Trophoblast cell (in vitro differentiated cells and primary cell): ENCODE results near the gene KIF26B.
"Not testable (repeated sequence)": the region's sequence is repeated elsewhere in the genome, so short reads cannot be mapped to it uniquely, and the experiment has no call there.

ENCODE experiments used
- DNase-seq, 2 donors: peaks; one replicate each; pipeline ENCODE4 v3.0.0-alpha.2; 2016
- H2AFZ ChIP-seq: 2 replicates; pipeline ENCODE4 v1.6.1; 2013; ENCODE audit warnings: low read length, moderate library complexity, mild to moderate bottlenecking; ENCODE audit not compliant: insufficient read depth, poor library complexity
- H2AK5ac ChIP-seq: 2 replicates; pipeline ENCODE4 v1.6.1; 2013; ENCODE audit warnings: mild to moderate bottlenecking, low read length
- H2BK120ac ChIP-seq: 2 replicates; pipeline ENCODE4 v1.6.1; 2013; ENCODE audit warnings: low read length, mild to moderate bottlenecking, moderate library complexity; ENCODE audit not compliant: insufficient read depth, poor library complexity
- H2BK12ac ChIP-seq: 2 replicates; pipeline ENCODE4 v1.6.1; 2013; ENCODE audit warnings: mild to moderate bottlenecking, low read length, moderate library complexity
- H2BK5ac ChIP-seq: 2 replicates; pipeline ENCODE4 v1.6.1; 2013; ENCODE audit warnings: low read length, low read depth, moderate library complexity, mild to moderate bottlenecking; ENCODE audit not compliant: poor library complexity
- H3K14ac ChIP-seq: 2 replicates; pipeline ENCODE4 v1.6.1; 2013; ENCODE audit warnings: mild to moderate bottlenecking, low read length
- H3K18ac ChIP-seq: 2 replicates; pipeline ENCODE4 v1.6.1; 2013; ENCODE audit warnings: mild to moderate bottlenecking, low read length
- H3K23ac ChIP-seq: 2 replicates; pipeline ENCODE4 v1.6.1; 2013; ENCODE audit warnings: low read length
- H3K27ac ChIP-seq: 2 replicates; pipeline ENCODE4 v1.5.1; 2013; ENCODE audit warnings: low read depth, mild to moderate bottlenecking, inconsistent platforms, low read length, moderate library complexity
- H3K27me3 ChIP-seq: 2 replicates; pipeline ENCODE4 v1.6.1; 2013; ENCODE audit warnings: inconsistent platforms, mild to moderate bottlenecking, low read length, moderate library complexity; ENCODE audit not compliant: insufficient read depth
- H3K36me3 ChIP-seq, 2 experiments: 1 replicate in 1 of 2; 2 replicates in 1 of 2; pipeline ENCODE4 v1.6.1; 2013; ENCODE audit warnings: low read length in 2 of 2, mild to moderate bottlenecking in 2 of 2, moderate library complexity in 1 of 2; ENCODE audit not compliant: insufficient read depth in 2 of 2, control insufficient read depth in 1 of 2
- H3K4ac ChIP-seq: 2 replicates; pipeline ENCODE4 v1.6.1; 2013; ENCODE audit warnings: low read depth, mild to moderate bottlenecking, low read length, moderate library complexity
- H3K4me1 ChIP-seq, 2 experiments: 1 replicate in 1 of 2; 2 replicates in 1 of 2; pipeline ENCODE4 v1.6.1; 2013; ENCODE audit warnings: low read length in 2 of 2, mild to moderate bottlenecking in 2 of 2, moderate library complexity in 1 of 2; ENCODE audit not compliant: insufficient read depth in 2 of 2, control insufficient read depth in 1 of 2
- H3K4me2 ChIP-seq: 2 replicates; pipeline ENCODE4 v1.6.1; 2013; ENCODE audit warnings: inconsistent platforms, mild to moderate bottlenecking, low read length, moderate library complexity
- H3K4me3 ChIP-seq: 2 replicates; pipeline ENCODE4 v1.5.1; 2013; ENCODE audit warnings: mild to moderate bottlenecking, low read depth, low read length, inconsistent platforms
- H3K79me1 ChIP-seq: one replicate; pipeline ENCODE4 v1.6.1; 2013; ENCODE audit warnings: low read length
- H3K79me2 ChIP-seq: 2 replicates; pipeline ENCODE4 v1.6.1; 2013; ENCODE audit warnings: low read length, mild to moderate bottlenecking; ENCODE audit not compliant: control insufficient read depth, insufficient read depth, poor library complexity
- H3K9ac ChIP-seq: 2 replicates; pipeline ENCODE4 v1.6.1; 2013; ENCODE audit warnings: mild to moderate bottlenecking, low read length
- H3K9me3 ChIP-seq: 2 replicates; pipeline ENCODE4 v1.6.1; 2013; ENCODE audit warnings: low read depth, mild to moderate bottlenecking, control low read depth, inconsistent platforms, low read length; ENCODE audit not compliant: insufficient read depth
- H4K12ac ChIP-seq: 2 replicates; pipeline ENCODE4 v1.6.1; 2013; ENCODE audit warnings: low read depth, mild to moderate bottlenecking, low read length, moderate library complexity
- H4K8ac ChIP-seq: 2 replicates; pipeline ENCODE4 v1.6.1; 2013; ENCODE audit warnings: low read depth, mild to moderate bottlenecking, low read length, moderate library complexity
- H4K91ac ChIP-seq: one replicate; pipeline ENCODE4 v1.6.1; 2013; ENCODE audit warnings: low read depth, mild to moderate bottlenecking, low read length, moderate library complexity
- WGBS: extraction: QIAGEN DNeasy Blood & Tissue Kit; methylation state at CpG from one replicate; pipeline ENCODE4 v1.1.7; 2013; ENCODE audit warnings: missing lambda C conversion rate; ENCODE audit not compliant: insufficient read length, insufficient coverage; ENCODE audit errors: extremely low coverage; 5-methylcytosine and 5-hydroxymethylcytosine counted together

KIF26B gene

GRCh38 chr1:245721488-245721887, 566.7 kb downstream of the KIF26B start:
- H3K14ac ChIP-seq = no peak overlapping the region
- no peak overlapping the region for H4K91ac ChIP-seq
- H2BK5ac ChIP-seq = no peak overlapping the region
- H3K36me3 ChIP-seq = no peaks in the 10 kb centered on the region
- no peak overlapping the region for H3K4ac ChIP-seq
- H3K4me1 ChIP-seq = peaks cover 0 to 3% of the 10 kb centered on the region in 2 experiments
- no CpG with 5 or more reads among the region's 4 CpGs for WGBS
- DNase-seq = no peak
- no peak overlapping the region for H3K9ac ChIP-seq
- H3K79me2 ChIP-seq = peaks cover 1% of the 10 kb centered on the region
- no peak overlapping the region for H3K4me3 ChIP-seq
- H3K27me3 ChIP-seq = no peaks in the 10 kb centered on the region
- H2BK120ac ChIP-seq = no peak overlapping the region
- no peak overlapping the region for H3K23ac ChIP-seq
- no peak overlapping the region for H3K4me2 ChIP-seq
- no peak overlapping the region for H2BK12ac ChIP-seq
- no peak overlapping the region for H4K12ac ChIP-seq
- H3K9me3 ChIP-seq = peaks cover 6% of the 10 kb centered on the region
- H3K27ac ChIP-seq = no peak overlapping the region
- no peak overlapping the region for H3K18ac ChIP-seq
- no peak overlapping the region for H2AK5ac ChIP-seq
- no peak overlapping the region for H2AFZ ChIP-seq
- H3K79me1 ChIP-seq = peaks cover 2% of the 10 kb centered on the region
- no peak overlapping the region for H4K8ac ChIP-seq

- H3K18ac ChIP-seq, H4K12ac ChIP-seq, H3K79me2 ChIP-seq, H3K4me2 ChIP-seq, H2BK5ac ChIP-seq, H2BK120ac ChIP-seq, H3K14ac ChIP-seq, H4K8ac ChIP-seq, H3K9ac ChIP-seq, H3K4me1 ChIP-seq, H3K4ac ChIP-seq, H3K36me3 ChIP-seq, H3K27ac ChIP-seq, H3K4me3 ChIP-seq, H3K23ac ChIP-seq, H3K9me3 ChIP-seq, H4K91ac ChIP-seq, DNase-seq, H2AK5ac ChIP-seq, H3K27me3 ChIP-seq, H3K79me1 ChIP-seq, H2AFZ ChIP-seq, H2BK12ac ChIP-seq: not testable (repeated sequence)
- no CpG with 5 or more reads among the region's 3 CpGs for WGBS
Observed at GRCh38 chr1:245728035-245728434, 573.2 kb downstream of the KIF26B start.

GRCh38 chr1:245730801-245731200, 576.0 kb downstream of the KIF26B start:
- Histone ChIP-seq H3K27ac (no peak overlapping the region), H3K4me1 (no peaks in the 10 kb centered on the region), H3K14ac (no peak overlapping the region), H3K4me3 (no peak overlapping the region), H3K18ac (no peak overlapping the region), H2BK12ac (no peak overlapping the region), H2AK5ac (no peak overlapping the region), H2BK5ac (no peak overlapping the region), H4K8ac (no peak overlapping the region), H3K79me2 (no peaks in the 10 kb centered on the region), H3K4me2 (no peak overlapping the region), H3K23ac (no peak overlapping the region), H3K79me1 (no peaks in the 10 kb centered on the region), H2AFZ (no peak overlapping the region), H4K91ac (no peak overlapping the region), H3K9me3 (no peaks in the 10 kb centered on the region), H3K4ac (no peak overlapping the region), H3K36me3 (no peaks in the 10 kb centered on the region), H2BK120ac (no peak overlapping the region), H3K9ac (no peak overlapping the region), H3K27me3 (no peaks in the 10 kb centered on the region), H4K12ac (no peak overlapping the region)
- no peak for DNase-seq
- no CpG with 5 or more reads among the region's 2 CpGs for WGBS

- not testable (repeated sequence) for H3K4me2 ChIP-seq, H2BK12ac ChIP-seq, H3K27ac ChIP-seq, H3K14ac ChIP-seq, H3K27me3 ChIP-seq, H3K23ac ChIP-seq, H3K79me1 ChIP-seq, H3K9me3 ChIP-seq, H3K36me3 ChIP-seq, H2AFZ ChIP-seq, H4K12ac ChIP-seq, H4K91ac ChIP-seq, H2AK5ac ChIP-seq, H3K4me1 ChIP-seq, H3K18ac ChIP-seq, H2BK120ac ChIP-seq, H4K8ac ChIP-seq, H3K4me3 ChIP-seq, H3K4ac ChIP-seq, DNase-seq, H2BK5ac ChIP-seq, H3K79me2 ChIP-seq, H3K9ac ChIP-seq
- WGBS = no CpG with 5 or more reads among the region's 1 CpG
Observed at GRCh38 chr1:245740336-245740735, 585.6 kb downstream of the KIF26B start.
